HTERT RPE-1 (cell line): ENCODE measurements around the gene CDC14A.
"Not testable (repeated sequence)": the region's sequence is repeated elsewhere in the genome, so short reads cannot be mapped to it uniquely, and the experiment has no call there.

Experiments
- in situ Hi-C: fragments of 300-500 bp; cut with MboI; formaldehyde crosslinking; loops from 4 replicates; pipeline ENCODE4 v1.14.3; 2020; ENCODE audit warnings: low sequenced_read_pairs

The CDC14A gene

GRCh38 chr1:100352267-100353070, at the start of gene CDC14A:
CDC14A (plus strand) TSS chr1:100352506; CDS start chr1:100352955, 449 bp downstream.
- in situ Hi-C loops: no loop called here

GRCh38 chr1:100302739-100303138, 49.6 kb upstream of the CDC14A start:
- in situ Hi-C loops: no loop called here

GRCh38 chr1:100304227-100304626, 48.1 kb upstream of the CDC14A start:
- in situ Hi-C loops: no loop called here

GRCh38 chr1:100304921-100305320, 47.4 kb upstream of the CDC14A start:
- in situ Hi-C loops: no loop called here

GRCh38 chr1:100305954-100306353, 46.4 kb upstream of the CDC14A start:
- in situ Hi-C loops: no loop called here

- in situ Hi-C loops: no loop called here
These were observed 45.5 kb upstream of the CDC14A start for GRCh38 chr1:100306735-100307313.

- in situ Hi-C loops: no loop called here
These were observed 43.5 kb upstream of the CDC14A start for GRCh38 chr1:100308777-100309176.

- in situ Hi-C loops: no loop called here
These were observed 42.4 kb upstream of the CDC14A start for GRCh38 chr1:100309863-100310262.

- in situ Hi-C loops: no loop called here
These were observed 38.9 kb upstream of the CDC14A start for GRCh38 chr1:100313382-100313781.

- in situ Hi-C loops: no loop called here
These were observed 35.7 kb upstream of the CDC14A start for GRCh38 chr1:100316622-100317021.

GRCh38 chr1:100320311-100321099, 31.8 kb upstream of the CDC14A start:
- in situ Hi-C loops: no loop called here

- in situ Hi-C loops: no loop called here
These were observed 31.2 kb upstream of the CDC14A start for GRCh38 chr1:100321100-100321493.

GRCh38 chr1:100321506-100321905, 30.8 kb upstream of the CDC14A start:
- in situ Hi-C loops: no loop called here

GRCh38 chr1:100322436-100323211, 29.7 kb upstream of the CDC14A start:
- in situ Hi-C loops: no loop called here

- in situ Hi-C loops: no loop called here
These were observed 28.7 kb upstream of the CDC14A start for GRCh38 chr1:100323419-100324106.

GRCh38 chr1:100325415-100326324, 26.6 kb upstream of the CDC14A start:
- in situ Hi-C loops: no loop called here

GRCh38 chr1:100326325-100326670, 26.0 kb upstream of the CDC14A start:
- in situ Hi-C loops: not testable (repeated sequence)

- in situ Hi-C loops: no loop called here
These were observed 24.2 kb upstream of the CDC14A start for GRCh38 chr1:100328133-100328532.

GRCh38 chr1:100331146-100331545, 21.2 kb upstream of the CDC14A start:
- in situ Hi-C loops: not testable (repeated sequence)
